Vagina (tissue), 2 donors: Measurements from ENCODE around the gene CDC34. TPM values are rescaled to one million over a fixed set of nuclear protein-coding genes. Genes with fewer than 3 reads are reported as not detected.

ENCODE experiments used
- DNase-seq, 2 donors: peaks; one replicate each; pipeline ENCODE4 v3.0.0-alpha.2; 2017; ENCODE audit errors: extremely low spot score in 2 of 2
- H3K27ac ChIP-seq: fragments of 200-600 bp; sonication (generic); one replicate; pipeline ENCODE4 v1.5.1; 2019
- H3K27me3 ChIP-seq: fragments of 200-600 bp; sonication (generic); one replicate; pipeline ENCODE4 v1.5.1; 2019
- H3K36me3 ChIP-seq, 2 donors: fragments of 200-600 bp; sonication (generic); one replicate each; pipeline ENCODE4 v1.5.1; 2017 to 2019
- H3K4me1 ChIP-seq: fragments of 200-600 bp; sonication (generic); one replicate; pipeline ENCODE4 v1.5.1; 2019
- H3K4me3 ChIP-seq, 2 donors: fragments of 200-600 bp; sonication (generic); 1 replicate in 1 of 2; 2 replicates in 1 of 2; pipeline ENCODE4 v1.5.1; 2016 to 2019
- H3K9me3 ChIP-seq: fragments of 200-600 bp; sonication (generic); one replicate; pipeline ENCODE4 v1.5.1; 2019
- POLR2A ChIP-seq, 2 donors: fragments of 450-650 bp; IDR thresholded peaks; one replicate each; pipeline ENCODE4 v1.6.1; 2017; ENCODE audit warnings: antibody characterized with exemption in 2 of 2, mild to moderate bottlenecking in 2 of 2, moderate library complexity in 2 of 2
- POLR2AphosphoS5 ChIP-seq, 2 donors: sonication (generic); formaldehyde crosslinking; IDR thresholded peaks; one replicate each; pipeline ENCODE4 v1.9.0; 2017; ENCODE audit warnings: antibody characterized with exemption in 2 of 2, mild to moderate bottlenecking in 2 of 2, low read depth in 1 of 2; ENCODE audit not compliant: insufficient read depth in 1 of 2
- intact Hi-C: fragments of 100-400 bp; cut with DNase I; formaldehyde crosslinking; loops from one replicate; pipeline ENCODE4 v1.15.1; 2023
- total RNA-seq: library from RNA; depleted of rRNA; stranded (reverse); fragments of >200 nt; gene quantifications from one replicate; pipeline ENCODE4 v1.2.3, GENCODE V29; 2016
- TF ChIP-seq, protein P1 (sequence below), 3 experiments: fragments of 450-650 bp in 2 of 3; fragments of 200-600 bp in 1 of 3; sonication (generic) in 1 of 3; IDR thresholded peaks; one replicate each; pipeline ENCODE4 v1.5.1; 2017 to 2019; ENCODE audit warnings: antibody characterized with exemption in 3 of 3, mild to moderate bottlenecking in 2 of 3, moderate library complexity in 2 of 3

Gene CDC34
- total RNA-seq, 1 donor from 2014 or later: 62.6 TPM

DNA sequence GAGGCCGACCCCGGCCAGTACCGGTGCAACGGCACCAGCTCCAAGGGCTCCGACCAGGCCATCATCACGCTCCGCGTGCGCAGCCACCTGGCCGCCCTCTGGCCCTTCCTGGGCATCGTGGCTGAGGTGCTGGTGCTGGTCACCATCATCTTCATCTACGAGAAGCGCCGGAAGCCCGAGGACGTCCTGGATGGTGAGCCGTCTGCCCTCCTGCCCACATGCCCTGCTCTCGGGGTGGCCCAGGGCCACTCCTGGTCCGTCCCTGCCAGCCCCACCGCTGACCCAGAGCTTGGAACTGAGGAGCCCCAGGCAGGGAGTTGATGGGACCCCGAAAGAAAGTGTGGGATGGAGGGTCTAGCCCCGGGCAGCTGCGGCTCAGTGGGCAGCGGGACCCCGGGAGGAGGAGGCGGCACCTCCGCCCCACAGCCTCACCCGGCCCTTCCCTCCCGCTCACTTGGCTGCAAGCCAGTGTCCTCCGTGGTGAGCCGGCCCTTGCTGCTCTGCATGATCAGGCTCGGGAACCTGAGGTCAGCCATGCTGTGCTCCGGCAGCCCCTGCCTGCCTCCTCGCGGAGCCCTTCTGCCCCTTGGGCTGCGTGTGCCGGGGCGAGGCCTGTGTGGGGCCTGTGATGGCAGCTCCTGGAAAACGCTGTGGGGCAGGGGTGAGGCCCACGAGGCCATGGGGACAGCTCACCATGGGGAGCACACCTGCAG, 50.0 kb downstream of the CDC34 start:
- Histone ChIP-seq H3K9me3 (no peaks in the 10 kb centered on the region), H3K4me3 (no peak overlapping the region), H3K36me3 (peaks cover 0 to 37% of the 10 kb centered on the region in 2 donors), H3K27ac (no peak overlapping the region), H3K4me1 (peaks cover 8% of the 10 kb centered on the region), H3K27me3 (no peaks in the 10 kb centered on the region)
- intact Hi-C loops: no loop called here
- TF ChIP-seq, protein P1, sequence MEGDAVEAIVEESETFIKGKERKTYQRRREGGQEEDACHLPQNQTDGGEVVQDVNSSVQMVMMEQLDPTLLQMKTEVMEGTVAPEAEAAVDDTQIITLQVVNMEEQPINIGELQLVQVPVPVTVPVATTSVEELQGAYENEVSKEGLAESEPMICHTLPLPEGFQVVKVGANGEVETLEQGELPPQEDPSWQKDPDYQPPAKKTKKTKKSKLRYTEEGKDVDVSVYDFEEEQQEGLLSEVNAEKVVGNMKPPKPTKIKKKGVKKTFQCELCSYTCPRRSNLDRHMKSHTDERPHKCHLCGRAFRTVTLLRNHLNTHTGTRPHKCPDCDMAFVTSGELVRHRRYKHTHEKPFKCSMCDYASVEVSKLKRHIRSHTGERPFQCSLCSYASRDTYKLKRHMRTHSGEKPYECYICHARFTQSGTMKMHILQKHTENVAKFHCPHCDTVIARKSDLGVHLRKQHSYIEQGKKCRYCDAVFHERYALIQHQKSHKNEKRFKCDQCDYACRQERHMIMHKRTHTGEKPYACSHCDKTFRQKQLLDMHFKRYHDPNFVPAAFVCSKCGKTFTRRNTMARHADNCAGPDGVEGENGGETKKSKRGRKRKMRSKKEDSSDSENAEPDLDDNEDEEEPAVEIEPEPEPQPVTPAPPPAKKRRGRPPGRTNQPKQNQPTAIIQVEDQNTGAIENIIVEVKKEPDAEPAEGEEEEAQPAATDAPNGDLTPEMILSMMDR (IDR thresholded peaks at IDR 0.05): no peak
- no peak for TF ChIP-seq POLR2A (IDR thresholded peaks at IDR 0.05)
- TF ChIP-seq POLR2AphosphoS5 (IDR thresholded peaks at IDR 0.05; ENCODE audit: insufficient read depth in 1 of 2, low read depth in 1 of 2): no peak
- DNase-seq: no peak

- Histone ChIP-seq H3K4me1 (no peaks in the 10 kb centered on the region), H3K4me3 (no peak overlapping the region), H3K27ac (no peak overlapping the region), H3K9me3 (no peaks in the 10 kb centered on the region), H3K36me3 (peaks cover 0 to 37% of the 10 kb centered on the region in 2 donors), H3K27me3 (no peaks in the 10 kb centered on the region)
- TF ChIP-seq POLR2A (IDR thresholded peaks at IDR 0.05) (no peak), POLR2AphosphoS5 (IDR thresholded peaks at IDR 0.05; ENCODE audit: insufficient read depth in 1 of 2, low read depth in 1 of 2) (no peak)
- TF ChIP-seq, protein P1 (IDR thresholded peaks at IDR 0.05): no peak
- no peak for DNase-seq
- intact Hi-C loops: no loop called here
Observed at GRCh38 chr19:582497-583197, 51.1 kb downstream of the CDC34 start.

DNA sequence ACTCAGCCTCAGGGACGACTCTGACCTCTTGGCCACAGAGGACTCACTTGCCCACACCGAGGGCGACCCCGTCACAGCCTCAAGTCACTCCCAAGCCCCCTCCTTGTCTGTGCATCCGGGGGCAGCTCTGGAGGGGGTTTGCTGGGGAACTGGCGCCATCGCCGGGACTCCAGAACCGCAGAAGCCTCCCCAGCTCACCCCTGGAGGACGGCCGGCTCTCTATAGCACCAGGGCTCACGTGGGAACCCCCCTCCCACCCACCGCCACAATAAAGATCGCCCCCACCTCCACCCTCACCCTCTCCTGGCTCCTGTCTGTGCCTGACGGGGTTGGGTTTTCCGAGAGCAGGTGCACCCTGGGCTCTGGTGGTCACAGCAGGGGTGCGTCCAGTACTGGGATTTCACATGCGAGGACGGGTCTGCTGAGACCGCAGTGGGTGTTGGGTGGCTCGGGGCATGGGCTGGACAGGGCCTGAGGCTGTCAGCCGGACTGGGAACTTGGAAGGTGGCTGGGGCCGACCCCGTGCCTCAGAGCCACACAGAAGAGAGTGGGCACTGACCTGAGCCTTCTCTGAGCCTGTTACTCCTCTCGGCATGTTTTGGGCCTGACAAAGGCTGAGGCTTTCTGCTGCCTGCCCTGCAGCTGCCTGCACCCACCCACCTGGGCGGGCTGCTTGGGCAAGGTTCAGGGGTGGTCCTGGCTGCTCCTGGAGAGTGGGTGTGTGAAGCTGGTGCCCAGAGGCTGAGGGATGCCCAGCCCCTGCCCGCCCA, 51.8 kb downstream of the CDC34 start:
- H3K27me3 ChIP-seq: no peaks in the 10 kb centered on the region
- H3K4me1 ChIP-seq: peaks cover 6% of the 10 kb centered on the region
- H3K9me3 ChIP-seq: no peaks in the 10 kb centered on the region
- peaks cover 0 to 32% of the 10 kb centered on the region in 2 donors for H3K36me3 ChIP-seq
- intact Hi-C loops: no loop called here
- DNase-seq: no peak
- TF ChIP-seq, protein P1 (IDR thresholded peaks at IDR 0.05): no peak
- no peak for TF ChIP-seq POLR2A (IDR thresholded peaks at IDR 0.05)
- TF ChIP-seq POLR2AphosphoS5 (IDR thresholded peaks at IDR 0.05; ENCODE audit: insufficient read depth in 1 of 2, low read depth in 1 of 2): no peak
- H3K27ac ChIP-seq: no peak overlapping the region
- H3K4me3 ChIP-seq: no peak overlapping the region

DNA sequence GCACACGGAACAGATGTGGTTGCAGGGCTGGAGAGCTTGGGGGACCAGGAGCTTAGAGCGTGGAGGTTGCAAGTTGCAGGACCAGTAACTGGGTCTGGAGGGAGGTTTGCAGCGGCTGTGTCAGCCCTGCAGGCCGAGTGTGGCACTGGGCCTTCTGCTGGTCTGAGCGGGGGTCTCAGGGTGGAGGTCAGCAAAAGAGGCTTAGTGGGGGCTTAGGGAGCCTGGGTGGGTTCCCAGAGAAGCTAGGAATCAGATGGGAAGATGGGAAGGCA, 52.3 kb downstream of the CDC34 start:
- TF ChIP-seq POLR2AphosphoS5 (IDR thresholded peaks at IDR 0.05; ENCODE audit: insufficient read depth in 1 of 2, low read depth in 1 of 2) (no peak), POLR2A (IDR thresholded peaks at IDR 0.05) (no peak)
- TF ChIP-seq, protein P1 (IDR thresholded peaks at IDR 0.05): no peak
- Histone ChIP-seq H3K27me3 (peaks cover 4% of the 10 kb centered on the region), H3K4me1 (peaks cover 11% of the 10 kb centered on the region), H3K36me3 (peaks cover 0 to 31% of the 10 kb centered on the region in 2 donors), H3K27ac (no peak overlapping the region), H3K4me3 (no peak overlapping the region), H3K9me3 (no peaks in the 10 kb centered on the region)
- DNase-seq: no peak
- intact Hi-C loops: no loop called here
